Fibroblast of upper back skin (primary cell): Measurements from ENCODE around the gene CSGALNACT2.
A peak's percentile ranks its signal among the peaks of the same experiment; 100 is the strongest.

Source experiments
- DNase-seq: peaks from one replicate; pipeline ENCODE4 v3.0.0-alpha.2; 2013

The CSGALNACT2 gene

DNA sequence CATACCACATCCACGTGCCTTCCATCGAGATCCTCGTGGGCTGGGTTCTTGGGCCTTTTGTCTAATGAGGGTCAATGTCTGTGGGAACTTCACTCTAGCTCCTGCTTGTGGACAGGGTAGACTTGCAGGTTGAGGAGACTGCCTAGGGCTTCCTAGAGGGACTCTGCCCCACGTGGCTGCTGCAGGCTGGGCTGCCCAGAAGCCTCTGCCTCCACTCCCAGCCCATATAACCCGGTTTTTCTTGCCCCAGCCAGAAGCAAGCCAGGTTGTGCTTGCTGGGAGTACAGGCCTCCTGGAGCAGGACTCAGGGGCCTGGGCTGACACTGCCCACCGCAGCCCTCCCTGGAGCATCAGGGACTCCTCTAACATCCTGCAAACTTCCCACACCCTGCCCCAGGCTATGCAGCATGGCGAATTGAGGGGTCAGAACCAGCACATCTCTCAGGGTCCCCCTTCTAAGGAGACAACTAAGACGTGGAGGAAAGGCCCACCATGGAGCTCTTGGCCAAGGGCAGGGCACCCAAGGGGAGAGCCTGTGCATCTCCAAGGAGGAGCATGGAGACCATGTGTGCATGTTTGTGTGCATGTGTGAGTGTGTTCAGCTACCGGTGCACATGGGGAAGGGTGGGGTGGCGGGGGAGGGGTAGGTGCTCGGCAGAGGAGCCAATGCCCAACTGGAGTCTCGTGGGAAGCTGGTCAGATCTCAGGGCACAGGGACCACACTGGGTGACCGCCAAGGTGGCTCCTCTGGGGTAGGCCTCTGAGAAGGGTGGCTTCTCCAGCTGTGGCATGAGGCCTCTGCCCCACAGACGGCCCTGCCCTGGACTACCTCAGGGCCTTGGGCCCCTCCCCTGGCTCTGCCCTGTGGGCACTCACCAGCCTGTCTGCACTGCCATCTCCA lies 66.0 kb downstream of the CSGALNACT2 start:
- no peak for DNase-seq

DNA sequence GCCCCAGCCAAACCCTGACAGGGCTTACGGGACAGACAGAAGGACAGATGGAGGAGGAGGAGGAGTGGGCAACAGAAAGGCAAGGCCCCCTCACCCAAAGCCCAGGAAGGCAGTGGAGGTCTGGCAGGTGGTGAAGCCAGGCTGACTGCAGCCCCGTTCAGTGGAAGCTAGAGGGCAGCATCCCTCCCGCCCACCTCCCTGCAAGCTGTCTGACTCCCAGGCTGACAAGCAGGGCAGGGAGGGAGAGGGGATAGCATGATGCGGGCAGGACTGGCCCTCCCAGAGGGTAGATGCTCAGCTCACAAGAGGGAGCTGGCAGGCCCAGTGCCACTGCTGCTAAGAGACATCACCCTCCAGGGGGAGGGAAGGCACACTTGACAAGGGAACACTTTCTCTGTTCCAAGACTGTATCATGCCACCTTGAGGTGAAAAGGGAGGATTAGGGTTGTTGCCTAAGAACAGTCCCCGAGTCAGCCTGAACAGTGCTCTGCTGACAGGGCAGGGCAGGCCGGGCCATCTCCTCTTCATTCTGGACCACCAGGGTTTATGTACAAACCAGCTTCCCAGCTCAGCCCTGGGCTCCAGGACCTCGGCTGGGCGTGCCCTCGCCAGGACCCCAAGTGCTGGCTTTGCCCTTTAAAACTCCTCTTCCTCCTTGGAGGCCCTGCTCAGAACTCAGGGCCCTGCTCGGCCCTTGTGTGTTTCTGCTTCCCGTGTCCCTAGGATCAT lies 66.9 kb downstream of the CSGALNACT2 start:
- peak; percentile 20 for DNase-seq

DNA sequence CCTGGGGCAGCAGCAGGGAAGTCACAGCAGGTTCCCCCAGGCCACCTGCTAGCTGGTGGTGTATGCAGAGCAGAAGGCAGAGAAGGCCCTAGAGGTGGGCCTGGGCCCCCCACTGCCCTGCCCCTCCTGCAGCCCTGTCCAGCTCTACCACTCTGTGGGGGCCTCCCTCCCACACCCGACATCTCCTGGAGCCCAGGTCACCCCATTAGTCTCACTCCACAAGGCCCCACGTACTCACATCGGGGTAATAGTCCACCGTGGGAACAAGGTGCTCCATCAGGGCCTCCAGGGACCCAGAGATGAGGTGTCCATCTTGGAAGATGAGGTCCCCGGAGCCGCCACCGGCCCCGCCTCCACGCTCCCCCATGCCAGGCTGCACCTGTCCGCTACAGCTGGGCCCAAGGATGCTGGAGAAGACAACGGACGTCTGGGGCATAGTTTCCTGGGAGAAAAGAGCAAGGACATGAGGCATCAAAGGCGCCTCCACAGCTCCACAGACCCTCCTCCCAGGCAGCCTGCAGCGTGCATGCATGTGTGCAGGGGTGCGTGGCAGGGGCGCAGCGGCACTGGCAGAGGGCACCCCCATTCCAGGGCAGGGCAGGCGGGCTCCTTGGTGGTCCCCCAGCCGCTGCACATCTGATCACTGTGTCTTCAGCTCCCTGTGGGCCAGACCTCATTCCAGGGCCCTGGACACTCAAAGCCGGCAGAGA lies 67.6 kb downstream of the CSGALNACT2 start:
- no peak for DNase-seq

DNA sequence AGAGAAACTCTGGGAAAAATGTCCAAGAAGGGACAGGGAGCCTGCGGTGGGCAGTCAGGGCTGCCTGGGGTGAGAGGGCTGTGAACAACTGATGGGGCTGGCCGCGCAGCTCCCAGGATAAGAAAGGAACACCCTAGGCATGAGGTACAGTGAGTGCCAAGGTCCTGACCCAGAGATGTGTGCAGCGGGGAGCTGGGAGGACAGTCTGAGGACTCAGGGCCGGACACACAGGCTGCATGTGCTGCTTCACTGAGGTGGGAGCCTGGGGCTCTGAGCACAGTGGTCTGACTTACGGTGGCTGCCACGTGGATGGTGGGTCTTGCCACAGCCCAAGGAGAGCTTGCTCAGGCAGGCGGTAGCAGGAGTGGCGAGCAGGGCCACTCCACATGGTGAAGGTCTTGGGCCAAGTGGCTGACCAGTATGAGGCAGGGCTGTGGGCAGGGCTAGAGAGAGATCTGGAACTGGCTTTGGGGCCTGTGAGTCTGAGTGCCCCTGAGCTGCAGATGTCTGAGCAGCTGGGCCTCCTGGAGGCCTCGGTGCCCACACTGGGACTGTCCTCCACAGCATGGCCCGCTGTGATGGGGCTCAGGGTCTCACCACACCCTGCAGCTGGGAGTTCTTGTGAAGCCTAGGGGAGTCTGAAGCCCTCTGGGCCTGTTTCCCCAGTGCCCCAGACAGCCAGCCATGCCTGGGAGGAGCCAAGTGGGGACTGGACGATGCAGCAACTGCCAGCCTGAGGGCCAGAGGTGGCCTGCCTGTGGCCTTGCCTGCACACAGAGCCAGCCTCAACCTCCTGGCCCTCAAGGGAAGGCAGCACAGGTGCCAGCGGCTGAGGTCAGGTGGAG lies 68.4 kb downstream of the CSGALNACT2 start:
- no peak for DNase-seq

DNA sequence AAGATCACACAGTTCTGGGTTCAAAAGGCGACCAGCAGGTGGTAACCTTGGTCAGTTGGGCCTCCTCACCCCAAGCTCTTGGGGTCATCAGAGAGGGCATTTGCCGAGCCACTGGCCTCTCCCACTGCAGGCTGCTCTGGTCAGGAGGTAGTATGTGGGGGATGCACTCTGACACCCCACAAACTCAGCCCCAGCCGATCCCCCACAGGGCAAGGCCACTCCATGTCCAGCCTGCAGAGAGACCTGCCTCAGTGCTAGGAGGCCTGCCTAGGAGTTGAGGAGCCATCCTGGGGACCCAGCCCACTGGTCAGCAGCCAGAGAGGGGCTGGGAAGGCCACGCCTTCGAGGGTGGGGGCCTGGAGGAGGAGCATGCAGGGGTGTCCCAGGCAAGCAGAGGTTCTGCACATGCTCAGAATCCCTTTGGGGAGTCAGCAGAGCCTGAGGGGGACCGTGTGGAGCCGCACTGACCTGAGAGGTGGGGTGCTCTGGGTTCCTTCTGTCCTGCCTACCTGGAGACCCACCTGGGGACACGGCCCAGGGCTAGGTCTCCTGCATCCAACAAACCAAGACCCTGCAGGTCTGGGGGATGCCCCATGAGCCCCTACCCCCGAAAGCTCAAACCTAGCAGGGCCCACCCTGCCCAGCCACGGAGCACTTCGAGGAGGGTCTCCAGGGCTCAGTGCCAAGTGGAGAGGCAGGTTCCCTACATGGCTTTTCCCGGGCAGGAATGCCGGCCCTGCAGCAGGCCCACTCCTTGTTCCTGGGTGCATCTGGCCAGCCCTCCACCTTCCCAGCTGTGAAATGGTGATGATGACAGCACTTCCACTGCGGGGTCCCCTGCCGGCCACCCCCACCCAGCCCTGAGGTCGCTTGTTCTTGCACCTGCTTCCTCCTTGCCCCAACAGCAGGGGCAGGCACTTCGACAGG lies 70.2 kb downstream of the CSGALNACT2 start:
- DNase-seq: no peak

DNA sequence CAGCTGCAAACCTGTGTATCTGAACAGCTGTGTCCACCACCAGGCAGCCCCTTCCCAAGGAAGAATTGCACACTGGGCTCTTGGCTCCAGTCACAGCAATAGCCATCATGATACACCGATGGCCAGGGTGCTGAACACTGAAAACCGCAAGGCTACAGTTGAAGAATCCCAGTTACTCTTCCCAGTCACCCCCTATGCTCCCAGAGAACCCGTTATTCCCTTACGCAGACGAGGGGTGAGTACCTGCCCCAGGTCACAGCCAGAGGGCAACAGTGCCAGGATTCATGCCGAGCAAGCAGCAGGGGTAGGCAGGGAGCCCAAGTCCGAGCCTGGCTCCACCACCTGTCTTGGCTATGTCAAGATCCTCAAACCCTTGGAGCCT lies 70.8 kb downstream of the CSGALNACT2 start:
- DNase-seq: no peak

DNA sequence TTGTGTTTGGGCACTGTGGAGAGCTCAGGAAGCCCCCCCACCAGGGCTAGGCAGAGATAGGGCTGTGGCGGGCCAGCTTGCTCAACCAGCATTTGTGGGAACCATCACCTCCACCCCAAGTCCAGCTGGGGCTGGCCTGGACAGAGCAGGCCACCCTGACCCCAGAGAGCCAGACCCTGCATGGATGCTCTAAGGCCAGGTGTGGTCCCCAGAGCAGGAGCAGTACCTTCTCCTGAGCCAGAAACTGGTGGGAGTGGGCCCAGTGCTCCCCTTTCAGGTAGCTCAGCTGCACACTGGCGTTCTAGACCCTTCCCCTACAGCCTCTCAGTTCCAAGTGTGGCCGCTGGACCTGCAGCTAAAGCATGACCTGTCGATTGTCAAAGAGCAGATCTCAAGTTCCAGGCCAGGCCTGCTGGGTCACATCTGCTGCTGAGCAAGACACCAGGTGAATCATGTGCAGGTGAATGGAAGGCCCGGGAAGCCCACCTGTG lies 71.5 kb downstream of the CSGALNACT2 start:
- DNase-seq: no peak

DNA sequence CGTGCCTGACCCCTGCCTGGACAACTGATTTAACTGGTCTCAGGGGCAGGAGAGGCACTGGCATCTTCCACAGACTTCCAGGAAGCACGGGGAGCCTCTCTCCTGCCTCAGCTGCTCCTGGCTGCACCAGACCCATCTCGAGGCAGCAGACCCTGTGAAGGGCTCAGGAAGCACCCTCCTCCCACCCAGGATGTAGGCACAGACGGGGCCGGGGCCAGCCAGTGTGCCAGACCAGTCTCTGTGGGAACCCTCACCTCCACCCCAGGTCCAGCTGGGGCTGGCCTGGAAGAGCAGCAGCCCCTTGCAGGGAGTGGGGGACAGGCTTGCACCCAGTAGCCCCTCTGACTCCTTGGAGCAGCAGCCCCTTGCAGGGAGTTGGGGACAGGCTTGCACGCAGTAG lies 72.3 kb downstream of the CSGALNACT2 start:
- DNase-seq: no peak

DNA sequence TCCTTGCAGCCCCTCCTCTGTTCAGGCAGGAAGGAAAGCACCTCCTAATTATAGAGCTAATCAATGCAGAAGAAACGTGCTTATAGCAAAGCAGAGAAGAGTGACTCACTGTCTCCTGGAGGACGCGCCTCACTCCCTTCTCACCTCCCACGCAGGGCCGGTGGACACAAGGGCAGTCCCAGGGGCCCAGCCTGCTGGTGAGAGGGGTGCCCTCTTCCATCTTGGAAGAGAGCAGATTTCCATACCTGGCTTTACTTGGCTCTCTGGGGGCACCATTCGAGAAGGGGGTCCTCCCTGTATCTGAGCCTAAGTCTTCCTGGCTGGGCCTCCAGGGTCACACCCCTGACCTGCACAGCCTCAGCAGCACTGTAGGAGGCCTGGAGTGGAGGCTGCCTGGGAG lies 72.8 kb downstream of the CSGALNACT2 start:
- DNase-seq: no peak

DNA sequence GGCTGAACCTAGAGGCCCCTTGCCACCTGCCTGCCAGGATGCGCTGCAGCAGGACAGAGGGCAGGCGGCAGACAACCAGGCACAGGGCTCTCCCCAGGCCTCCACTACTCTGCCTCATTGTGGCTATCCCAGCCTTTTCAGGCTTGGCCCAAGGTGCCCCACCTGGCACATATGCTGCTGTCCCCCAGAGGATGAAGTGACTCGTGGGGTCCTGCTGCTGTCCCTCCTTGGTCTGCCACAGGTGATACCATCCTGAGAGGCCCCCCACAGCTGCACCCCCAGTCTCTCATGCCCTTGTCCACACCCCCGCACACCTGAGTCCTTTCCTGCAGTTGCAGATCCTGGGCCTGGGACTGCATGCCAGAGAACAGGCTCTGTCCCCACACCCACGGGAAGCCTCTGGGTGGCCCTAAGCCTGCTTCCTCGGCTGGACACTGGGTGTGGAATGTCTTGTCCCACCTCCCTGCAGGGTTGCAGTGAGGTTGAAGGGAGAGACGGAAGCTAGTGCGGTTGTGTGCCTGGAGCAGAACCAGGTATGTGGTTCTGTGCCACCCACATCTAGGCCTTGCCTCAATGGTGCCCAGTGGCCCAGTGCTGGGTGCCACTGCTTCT lies 73.3 kb downstream of the CSGALNACT2 start:
- no peak for DNase-seq

DNA sequence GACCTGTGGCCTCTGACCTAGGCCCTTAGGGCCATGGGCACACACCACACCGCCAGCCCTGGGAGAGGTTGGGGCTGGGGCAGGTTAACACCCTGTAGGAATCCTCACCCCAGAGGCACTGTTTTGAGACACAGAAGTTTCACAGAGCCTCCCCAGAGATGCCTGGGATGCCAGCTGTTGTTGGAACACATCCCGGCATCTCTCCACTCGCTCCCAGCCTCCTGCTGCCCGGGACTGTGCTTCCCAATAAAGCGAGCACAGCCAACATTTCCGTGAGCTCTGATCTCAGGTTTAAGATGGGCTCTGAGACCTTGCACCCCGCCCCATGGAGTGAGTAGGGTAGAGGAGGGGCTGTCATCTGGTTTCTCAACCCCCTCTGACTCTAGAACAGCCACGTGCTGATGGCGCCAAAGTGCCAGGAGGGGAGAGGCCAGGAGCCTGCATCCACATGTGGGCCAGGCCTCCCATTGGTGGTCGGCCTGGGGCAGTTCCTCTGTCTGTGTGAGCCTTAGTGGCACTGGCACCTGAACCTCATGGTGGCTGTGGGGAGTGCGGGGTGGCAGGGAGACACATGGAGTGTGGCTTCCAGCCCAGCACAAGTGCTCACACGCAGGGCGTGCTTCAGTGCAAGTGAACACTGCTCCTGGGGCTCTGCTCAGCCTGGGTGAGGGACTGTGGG lies 73.9 kb downstream of the CSGALNACT2 start:
- no peak for DNase-seq

DNA sequence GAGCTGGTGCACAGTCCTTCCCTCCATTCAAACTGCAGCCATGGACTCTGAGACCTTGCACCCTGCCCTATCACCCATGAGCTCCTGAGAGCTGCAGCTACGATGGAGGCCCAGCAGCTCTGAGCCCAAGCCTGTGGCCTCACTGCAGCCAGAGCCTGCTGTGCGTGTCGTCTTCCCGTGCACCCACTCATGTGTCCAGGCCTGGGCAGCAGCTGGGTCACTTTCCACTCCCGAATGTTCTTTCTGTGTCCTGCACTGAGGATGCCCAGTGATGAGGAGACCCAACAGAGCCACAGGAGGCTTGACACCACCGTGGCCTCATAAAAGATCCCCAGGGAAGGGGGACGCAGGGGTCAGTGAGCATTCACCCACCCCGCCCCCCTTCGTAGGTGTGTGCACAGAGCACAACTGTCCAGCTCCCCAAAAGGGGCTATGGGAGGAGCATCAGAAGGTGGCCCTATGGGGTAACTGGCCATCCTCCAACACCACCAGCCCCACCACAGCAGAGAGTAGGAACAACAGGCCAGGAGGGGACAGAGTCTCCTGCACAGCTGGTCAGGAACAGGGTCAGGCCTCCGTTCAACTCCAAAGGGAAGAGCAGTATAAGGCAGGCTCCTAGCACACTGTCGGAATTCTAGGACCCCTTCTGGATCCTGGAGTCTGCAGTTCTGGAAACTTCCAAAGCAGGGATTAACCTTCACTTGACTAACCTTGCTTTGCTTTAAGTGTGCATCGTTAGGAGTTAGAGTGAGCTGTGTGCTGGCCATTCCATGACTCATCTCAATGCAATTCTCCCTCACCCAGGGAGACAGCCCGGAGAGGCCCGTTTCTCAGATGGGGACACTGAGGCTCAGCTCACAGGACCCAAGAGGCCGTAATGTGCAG lies 76.1 kb downstream of the CSGALNACT2 start:
- no peak for DNase-seq

DNA sequence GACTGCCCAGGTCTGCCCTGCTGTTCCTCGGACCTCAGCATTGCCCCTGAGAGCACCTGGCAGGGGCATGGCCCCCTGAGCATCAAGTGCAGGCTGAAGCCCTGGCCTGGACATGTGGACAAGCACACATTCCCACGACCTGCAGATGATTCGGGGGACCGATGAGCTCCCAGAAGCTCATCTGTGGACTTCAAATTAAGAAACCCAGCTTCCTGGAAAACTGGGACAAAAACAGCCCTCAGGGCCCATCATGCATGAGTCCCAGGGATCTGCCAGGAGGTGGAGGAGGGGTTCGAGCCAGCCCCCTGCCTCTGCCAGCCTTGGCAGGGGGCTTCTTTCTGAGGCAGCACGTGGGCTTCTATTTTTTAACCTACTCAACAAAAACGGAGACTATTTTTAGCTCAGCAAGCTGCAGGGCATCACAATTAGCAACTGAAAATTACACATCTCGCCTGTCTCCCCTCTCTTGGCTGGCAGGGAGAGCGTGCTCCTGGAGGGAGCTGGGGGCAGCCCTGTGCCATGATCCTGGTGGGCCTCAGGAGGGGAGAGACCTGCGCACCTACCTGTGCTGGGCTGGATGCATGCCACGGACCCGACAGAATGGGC lies 76.8 kb downstream of the CSGALNACT2 start:
- no peak for DNase-seq

DNA sequence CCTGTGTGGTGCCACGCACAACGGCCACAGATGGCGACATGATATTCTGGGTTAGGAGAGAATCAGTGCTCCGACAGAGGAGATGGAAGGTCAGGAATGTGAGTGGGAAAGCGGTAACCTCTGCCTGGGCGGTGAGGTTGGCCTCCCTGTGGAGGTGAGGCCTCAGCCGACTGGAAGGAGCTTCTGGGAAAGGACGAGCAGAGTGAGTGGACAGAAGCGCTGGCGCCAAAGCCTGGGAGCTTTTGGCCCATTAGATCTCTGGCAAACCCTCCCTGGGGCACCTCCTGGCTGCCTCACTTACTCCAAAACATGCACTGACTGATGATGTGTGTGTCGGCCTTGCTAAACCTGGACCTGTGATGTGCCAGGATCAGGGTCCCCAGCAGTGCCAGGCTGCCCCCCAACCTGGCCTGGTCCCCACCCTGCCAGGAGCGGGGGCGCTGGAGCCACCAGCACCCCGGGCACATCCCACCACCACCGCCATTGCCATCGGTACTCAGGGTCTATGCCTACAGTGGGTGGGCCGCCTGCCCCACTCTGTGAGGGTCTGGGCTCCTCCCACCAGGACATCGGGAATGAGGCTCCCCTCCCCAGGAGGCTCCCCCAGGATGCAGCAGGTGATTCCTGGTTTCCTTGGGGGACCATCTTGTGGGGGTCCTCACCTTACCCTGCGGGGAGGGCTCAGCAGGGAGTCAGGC lies 77.7 kb downstream of the CSGALNACT2 start:
- no peak for DNase-seq

DNA sequence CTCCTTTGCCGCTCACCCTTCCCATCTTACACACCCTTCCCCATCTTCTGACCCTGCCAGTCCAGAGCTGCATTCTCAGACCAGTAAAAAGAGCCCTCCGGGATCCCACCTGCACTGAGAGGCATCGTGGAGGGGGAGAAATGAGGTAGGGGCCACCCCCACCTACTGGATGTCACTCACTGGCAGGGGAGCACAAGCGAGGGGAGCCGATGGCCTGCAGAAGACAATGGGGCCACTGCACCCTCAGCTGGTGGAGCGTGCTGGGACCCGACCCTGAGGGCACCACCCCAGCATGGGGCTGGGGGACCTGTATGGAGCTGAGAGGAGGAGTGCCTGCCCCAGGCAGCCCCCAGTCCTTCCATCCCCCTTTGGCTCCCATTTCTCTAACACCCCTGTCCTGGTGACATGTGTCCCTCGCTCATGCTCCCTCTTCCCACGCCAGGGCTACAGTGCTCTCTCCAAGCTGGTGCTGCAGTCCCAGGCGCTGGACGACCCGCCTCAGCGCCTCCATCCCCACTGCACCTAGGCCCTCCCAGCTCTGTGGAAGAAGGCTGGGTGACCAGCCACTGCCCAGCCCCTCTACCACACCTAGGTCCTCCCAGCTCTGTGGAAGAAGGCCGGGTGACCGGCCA lies 78.8 kb downstream of the CSGALNACT2 start:
- DNase-seq: no peak

DNA sequence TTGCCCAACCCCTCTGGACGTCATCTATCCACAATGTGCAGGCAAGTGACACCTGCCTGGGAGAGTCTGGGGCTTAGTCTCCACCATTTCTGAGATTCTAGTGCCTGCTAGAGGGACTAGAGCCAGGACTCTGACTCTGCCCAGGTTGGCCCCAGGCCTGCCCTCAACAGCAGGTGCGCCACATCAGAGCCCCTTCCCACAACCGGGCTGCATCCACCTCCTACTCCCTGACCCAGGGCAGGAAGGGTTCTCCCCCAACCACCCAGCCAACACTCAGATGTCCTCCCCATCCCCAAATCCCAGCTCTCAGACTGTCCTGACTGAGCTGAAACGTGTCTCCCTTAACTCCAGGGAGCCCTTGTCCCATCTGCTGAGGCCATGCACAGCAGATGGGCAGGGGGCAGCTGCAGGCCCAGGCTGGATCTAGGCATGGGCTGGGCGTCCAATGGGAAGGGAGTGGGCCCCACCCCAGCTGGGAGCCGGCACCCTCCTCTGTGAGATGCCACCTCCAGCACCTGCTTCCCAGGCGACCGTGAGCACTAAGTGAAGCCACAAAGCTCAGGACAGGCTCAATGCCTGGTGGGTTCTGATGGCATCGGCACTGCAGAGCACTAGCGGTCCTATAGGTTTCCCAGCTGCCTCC lies 79.4 kb downstream of the CSGALNACT2 start:
- no peak for DNase-seq
